GM18499 (cell line): ENCODE data around the gene PTPN6.
"Not testable (repeated sequence)": the region's sequence is repeated elsewhere in the genome, so short reads cannot be mapped to it uniquely, and the experiment has no call there.

ENCODE experiments used
- ATAC-seq: cut with Tn5 transposase; IDR thresholded peaks from one replicate; pipeline ENCODE4 v1.9.1; 2021; ENCODE audit warnings: moderate number of reproducible peaks; ENCODE audit not compliant: insufficient read depth, unreplicated experiment

Gene PTPN6

GRCh38 chr12:6950811-6951540 lies at the start of gene PTPN6:
PTPN6 (plus strand) TSS chr12:6951356; CDS start chr12:6951513, 157 bp downstream.
- ATAC-seq = no peak

DNA sequence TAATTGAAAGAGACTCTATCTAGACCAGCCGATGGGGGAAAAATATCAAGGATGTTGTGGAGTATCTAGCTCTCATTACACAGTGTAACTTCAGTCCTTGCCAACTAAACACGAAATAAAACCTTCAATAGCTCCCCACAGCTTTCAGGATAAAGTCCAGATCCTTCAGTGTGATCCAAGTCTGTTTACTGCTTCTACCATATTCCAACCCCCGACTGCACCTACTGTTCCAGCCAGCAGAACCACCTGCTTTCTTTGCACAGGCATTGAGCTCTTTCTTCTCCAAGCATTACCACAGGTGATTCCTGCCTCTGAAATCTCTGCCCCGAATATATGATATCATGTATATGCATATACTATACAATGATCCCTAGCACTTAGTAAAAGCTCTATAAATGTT lies 48.7 kb upstream of the PTPN6 start:
- no peak for ATAC-seq

- no peak for ATAC-seq
Measured at GRCh38 chr12:6903722-6904121, 47.4 kb upstream of the PTPN6 start.

DNA sequence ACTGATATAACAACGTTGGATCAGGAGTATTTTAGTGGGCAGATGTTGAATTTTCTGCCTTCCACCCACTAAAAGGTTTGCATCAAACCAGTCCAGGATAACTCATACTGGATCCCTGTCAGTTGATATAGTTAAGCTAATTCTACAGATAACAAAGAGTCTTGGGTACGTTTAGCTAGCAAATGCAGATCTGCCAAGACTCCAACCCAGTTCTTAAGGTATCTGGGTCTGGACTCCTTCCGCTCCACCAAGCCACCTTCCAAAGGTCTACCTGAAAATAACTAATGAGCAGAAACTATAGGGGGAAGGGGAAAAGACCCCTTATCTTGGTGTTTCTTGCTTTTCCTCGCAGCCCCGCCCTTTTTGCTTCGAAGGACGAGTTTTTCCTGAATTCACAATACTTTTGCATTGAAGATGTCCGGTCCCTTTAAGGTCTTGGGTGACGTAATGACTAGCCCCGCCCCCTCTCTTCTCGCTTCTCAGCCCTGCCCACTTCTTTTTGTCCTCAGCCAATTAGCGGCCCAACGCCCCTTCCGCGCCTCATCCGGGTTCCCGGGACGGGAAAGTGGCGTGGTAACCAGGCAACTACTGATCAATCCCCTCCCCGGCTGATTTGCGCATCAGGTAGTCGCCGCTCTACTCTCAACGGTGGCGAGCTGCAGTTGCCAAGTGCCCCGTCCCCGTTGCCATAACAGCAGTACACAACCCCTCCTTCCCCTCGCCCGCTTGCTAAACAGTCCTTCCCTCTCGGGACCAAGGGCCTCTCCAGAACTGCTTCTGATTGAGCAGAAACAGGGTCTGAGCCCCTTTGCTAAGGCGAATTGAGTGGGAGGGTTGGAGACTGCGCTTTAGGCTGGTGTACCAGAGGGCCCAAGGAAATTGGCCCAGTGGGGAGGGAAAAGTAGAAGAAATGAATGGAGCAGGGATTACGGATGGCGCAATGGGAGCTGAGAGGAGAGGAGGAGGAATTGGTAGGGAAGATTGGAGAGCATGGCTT lies 46.6 kb upstream of the PTPN6 start, which contains the start of gene LRRC23:
Gene LRRC23, plus strand, starts transcription at position 543 of the 997 bp plus-strand sequence. CDS start 812 bp downstream, outside the sequence.
- peak; percentile 80 for ATAC-seq

GRCh38 chr12:6905414-6906040 lies 45.6 kb upstream of the PTPN6 start:
- ATAC-seq = no peak

DNA sequence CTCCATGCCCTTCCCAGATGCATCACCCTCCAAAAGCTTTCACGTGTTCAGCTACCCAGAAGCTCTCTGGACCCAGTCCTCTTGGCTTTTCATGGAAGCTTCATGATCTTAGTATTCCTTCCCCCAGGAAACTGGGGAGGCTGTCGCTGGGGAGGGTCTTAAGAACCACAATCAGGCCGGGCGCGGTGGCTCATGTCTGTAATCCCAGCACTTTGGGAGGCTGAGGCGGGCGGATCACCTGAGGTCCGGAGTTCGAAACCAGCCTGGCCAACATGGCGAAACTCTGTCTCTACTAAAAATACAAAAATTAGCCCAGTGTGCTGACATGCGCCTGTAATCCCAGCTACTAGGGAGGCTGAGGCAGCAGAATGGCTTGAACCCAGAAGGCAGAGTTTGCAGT lies 43.0 kb upstream of the PTPN6 start:
- not testable (repeated sequence) for ATAC-seq

DNA sequence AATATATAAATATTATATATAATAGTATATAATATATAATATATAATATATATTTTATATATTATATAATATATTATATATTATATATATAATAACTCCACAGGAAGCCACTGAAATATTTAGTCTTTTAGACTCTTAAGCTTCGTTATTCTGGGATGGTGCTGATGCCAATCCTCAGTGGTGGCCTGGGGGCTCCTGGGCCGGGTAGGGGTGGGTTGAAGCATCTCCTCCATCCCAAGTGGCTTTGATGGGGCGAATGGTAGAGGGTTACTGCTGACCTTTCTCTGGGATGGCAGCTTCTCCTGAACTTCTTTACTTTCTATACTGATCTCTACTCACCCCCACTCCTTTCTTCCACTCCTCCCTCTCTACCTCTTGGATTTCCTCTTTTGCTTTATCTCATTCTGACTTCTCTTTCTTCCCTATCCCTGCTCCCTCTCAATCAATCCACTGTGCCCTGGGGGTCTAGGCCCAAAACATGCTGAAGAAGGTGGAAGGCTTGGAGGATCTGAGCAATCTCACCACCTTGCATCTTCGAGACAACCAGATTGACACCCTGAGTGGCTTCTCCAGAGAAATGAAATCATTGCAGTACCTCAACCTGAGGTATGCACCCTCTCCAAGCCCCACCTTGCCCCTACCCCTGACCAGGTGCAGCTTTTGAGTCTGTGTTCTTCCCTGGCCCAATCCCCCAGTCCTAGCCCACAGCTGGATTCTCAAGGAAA lies 41.6 kb upstream of the PTPN6 start:
- ATAC-seq = no peak

DNA sequence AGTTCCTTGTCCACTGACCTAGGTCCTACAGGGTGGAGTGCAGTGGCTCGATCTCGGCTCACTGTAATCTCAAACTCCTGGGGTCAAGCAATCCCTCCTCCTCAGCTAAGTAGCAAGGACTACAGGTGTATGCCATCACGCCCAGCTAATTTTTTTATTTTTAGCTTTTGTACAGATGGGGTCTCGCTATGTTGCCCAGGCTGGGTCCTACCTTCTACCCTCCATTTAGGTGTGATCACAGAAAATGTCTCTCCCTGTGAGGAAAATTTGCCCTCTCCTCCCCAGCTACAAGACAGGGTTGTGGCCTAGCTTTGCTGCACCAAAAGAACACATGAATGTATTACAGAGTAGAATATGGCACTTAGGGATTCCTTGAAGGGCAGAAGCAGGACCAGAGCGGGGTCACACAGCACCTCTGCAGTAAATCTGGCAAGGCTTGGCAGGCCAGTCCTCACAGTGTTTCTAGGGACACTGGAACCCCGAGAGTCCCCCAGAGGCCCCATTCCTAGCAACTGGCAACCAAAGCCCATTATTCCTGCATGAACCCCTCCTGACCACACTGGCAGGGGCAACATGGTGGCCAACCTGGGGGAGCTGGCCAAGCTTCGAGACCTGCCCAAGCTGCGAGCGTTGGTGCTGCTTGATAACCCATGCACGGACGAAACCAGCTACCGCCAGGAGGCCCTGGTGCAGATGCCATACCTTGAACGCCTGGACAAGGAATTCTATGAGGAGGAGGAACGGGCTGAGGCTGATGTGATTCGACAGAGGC lies 38.8 kb upstream of the PTPN6 start:
- no peak for ATAC-seq

DNA sequence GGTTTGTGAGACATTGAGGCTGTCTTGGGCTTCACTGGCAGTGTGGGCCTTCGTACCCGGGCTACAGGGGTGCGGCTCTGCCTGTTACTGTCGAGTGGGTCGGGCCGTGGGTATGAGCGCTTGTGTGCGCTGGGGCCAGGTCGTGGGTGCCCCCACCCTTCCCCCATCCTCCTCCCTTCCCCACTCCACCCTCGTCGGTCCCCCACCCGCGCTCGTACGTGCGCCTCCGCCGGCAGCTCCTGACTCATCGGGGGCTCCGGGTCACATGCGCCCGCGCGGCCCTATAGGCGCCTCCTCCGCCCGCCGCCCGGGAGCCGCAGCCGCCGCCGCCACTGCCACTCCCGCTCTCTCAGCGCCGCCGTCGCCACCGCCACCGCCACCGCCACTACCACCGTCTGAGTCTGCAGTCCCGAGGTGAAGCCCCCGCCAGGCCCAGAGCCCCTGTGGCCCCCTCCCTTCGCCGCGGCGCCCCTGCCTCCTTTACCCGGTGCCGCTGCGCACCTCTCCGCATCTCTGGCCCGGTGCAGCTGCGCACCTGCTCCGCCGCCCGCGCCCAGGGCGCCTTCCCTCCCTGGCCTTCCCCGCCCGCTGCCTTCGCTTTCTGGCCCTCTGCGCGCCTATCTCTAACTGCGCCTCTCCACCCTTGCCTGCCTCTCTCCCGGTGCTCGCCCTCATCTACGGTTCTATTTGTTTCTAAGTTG lies 36.8 kb upstream of the PTPN6 start, which contains the start of gene ENO2:
Gene ENO2, plus strand, starts transcription at position 335 of the 701 bp plus-strand sequence. CDS start 1,253 bp downstream, outside the sequence.
- ATAC-seq = no peak

- no peak for ATAC-seq
Measured at GRCh38 chr12:6914947-6915788, 36.0 kb upstream of the PTPN6 start.

- ATAC-seq = no peak
Measured at GRCh38 chr12:6915789-6916285, 35.3 kb upstream of the PTPN6 start.

DNA sequence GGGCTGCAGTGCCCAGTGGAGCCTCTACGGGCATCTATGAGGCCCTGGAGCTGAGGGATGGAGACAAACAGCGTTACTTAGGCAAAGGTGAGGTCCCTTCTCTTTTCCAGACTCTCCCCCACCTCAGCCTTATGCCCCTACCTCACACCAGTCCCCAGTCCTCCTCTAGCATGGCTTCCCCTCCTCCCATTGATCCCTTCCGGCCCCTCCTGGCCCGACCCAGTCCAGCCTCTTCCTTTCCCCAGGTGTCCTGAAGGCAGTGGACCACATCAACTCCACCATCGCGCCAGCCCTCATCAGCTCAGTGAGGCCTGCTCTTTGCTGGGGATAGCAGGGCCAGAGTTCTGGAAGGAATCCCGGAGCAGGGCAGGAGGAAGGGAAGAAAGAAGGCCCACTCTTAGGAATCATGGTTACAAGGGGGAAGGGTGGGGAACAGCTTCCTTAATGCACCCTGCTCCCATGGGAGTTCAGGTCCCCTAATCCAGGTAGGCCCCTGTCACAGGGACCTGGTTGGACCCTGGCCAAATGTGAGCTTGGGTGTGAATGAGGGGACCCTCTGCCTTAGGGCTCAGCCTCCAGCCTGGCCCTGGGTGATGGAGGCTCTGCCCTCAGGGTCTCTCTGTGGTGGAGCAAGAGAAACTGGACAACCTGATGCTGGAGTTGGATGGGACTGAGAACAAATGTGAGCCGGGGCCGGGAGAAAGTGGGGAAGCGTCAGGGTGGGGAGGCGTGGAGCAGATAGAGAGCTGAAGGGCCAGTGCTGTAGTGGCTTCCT lies 34.5 kb upstream of the PTPN6 start:
- ATAC-seq = no peak

GRCh38 chr12:6917491-6918231 lies 33.5 kb upstream of the PTPN6 start:
- no peak for ATAC-seq

- ATAC-seq = no peak
Measured at GRCh38 chr12:6919588-6919987, 31.6 kb upstream of the PTPN6 start.

DNA sequence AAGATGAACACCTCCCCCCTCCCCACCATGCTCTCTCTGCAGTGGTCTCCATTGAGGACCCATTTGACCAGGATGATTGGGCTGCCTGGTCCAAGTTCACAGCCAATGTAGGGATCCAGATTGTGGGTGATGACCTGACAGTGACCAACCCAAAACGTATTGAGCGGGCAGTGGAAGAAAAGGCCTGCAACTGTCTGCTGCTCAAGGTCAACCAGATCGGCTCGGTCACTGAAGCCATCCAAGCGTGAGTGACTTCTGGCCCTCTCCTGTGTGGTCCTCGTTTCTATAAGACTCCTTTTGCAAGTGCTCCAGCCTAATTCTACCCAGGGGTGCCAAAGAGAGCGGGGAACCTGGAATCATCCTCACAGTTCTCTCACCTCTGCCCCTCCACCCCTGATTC lies 29.6 kb upstream of the PTPN6 start:
- no peak for ATAC-seq
